ENCODE results near the gene CEP128.

CEP128 gene

GRCh38 chr14:80658155-80658554, 283.4 kb downstream of the CEP128 start:
- no peak for DNase-seq

- DNase-seq = no peak
Measured at GRCh38 chr14:80653956-80654355, 287.6 kb downstream of the CEP128 start.

GRCh38 chr14:80645667-80646413, 295.7 kb downstream of the CEP128 start:
- DNase-seq = no peak

GRCh38 chr14:80644826-80645225, 296.7 kb downstream of the CEP128 start:
- no peak for DNase-seq

GRCh38 chr14:80638620-80639515, 302.7 kb downstream of the CEP128 start:
- DNase-seq = no peak

GRCh38 chr14:80637756-80638619, 303.6 kb downstream of the CEP128 start:
- DNase-seq = no peak

GRCh38 chr14:80636071-80636470, 305.5 kb downstream of the CEP128 start:
- no peak for DNase-seq

- DNase-seq = no peak
Measured at GRCh38 chr14:80634106-80634758, 307.3 kb downstream of the CEP128 start.

- no peak for DNase-seq
Measured at GRCh38 chr14:80629606-80630005, 311.9 kb downstream of the CEP128 start.

GRCh38 chr14:80628547-80628946, 313.0 kb downstream of the CEP128 start:
- no peak for DNase-seq

GRCh38 chr14:80627745-80628144, 313.8 kb downstream of the CEP128 start:
- DNase-seq = no peak

- DNase-seq = no peak
Measured at GRCh38 chr14:80624581-80624980, 317.0 kb downstream of the CEP128 start.

GRCh38 chr14:80621701-80622100, 319.8 kb downstream of the CEP128 start:
- DNase-seq = no peak

- no peak for DNase-seq
Measured at GRCh38 chr14:80620434-80620833, 321.1 kb downstream of the CEP128 start.

GRCh38 chr14:80618751-80619329, 322.7 kb downstream of the CEP128 start:
- no peak for DNase-seq

- DNase-seq = no peak
Measured at GRCh38 chr14:80615831-80616230, 325.7 kb downstream of the CEP128 start.

GRCh38 chr14:80609055-80609454, 332.5 kb downstream of the CEP128 start:
- no peak for DNase-seq

GRCh38 chr14:80608563-80608962, 333.0 kb downstream of the CEP128 start:
- no peak for DNase-seq

- DNase-seq = no peak
Measured at GRCh38 chr14:80607430-80608190, 333.9 kb downstream of the CEP128 start.

GRCh38 chr14:80606347-80606772, 335.2 kb downstream of the CEP128 start:
- no peak for DNase-seq

GRCh38 chr14:80605536-80605935, 336.0 kb downstream of the CEP128 start:
- no peak for DNase-seq
